Activated CD8-positive, alpha-beta memory T cell treated with anti-CD3 and anti-CD28 coated beads, Interleukin-2, amount 50 U/mL, for 24 hours (primary cell): Measurements from ENCODE around the gene CNTRL.
A peak's percentile ranks its signal among the peaks of the same experiment; 100 is the strongest.

Experiments
- DNase-seq: peaks from one replicate; pipeline ENCODE4 v3.0.0-alpha.2; 2020; ENCODE audit errors: extremely low read depth

CNTRL gene

DNA sequence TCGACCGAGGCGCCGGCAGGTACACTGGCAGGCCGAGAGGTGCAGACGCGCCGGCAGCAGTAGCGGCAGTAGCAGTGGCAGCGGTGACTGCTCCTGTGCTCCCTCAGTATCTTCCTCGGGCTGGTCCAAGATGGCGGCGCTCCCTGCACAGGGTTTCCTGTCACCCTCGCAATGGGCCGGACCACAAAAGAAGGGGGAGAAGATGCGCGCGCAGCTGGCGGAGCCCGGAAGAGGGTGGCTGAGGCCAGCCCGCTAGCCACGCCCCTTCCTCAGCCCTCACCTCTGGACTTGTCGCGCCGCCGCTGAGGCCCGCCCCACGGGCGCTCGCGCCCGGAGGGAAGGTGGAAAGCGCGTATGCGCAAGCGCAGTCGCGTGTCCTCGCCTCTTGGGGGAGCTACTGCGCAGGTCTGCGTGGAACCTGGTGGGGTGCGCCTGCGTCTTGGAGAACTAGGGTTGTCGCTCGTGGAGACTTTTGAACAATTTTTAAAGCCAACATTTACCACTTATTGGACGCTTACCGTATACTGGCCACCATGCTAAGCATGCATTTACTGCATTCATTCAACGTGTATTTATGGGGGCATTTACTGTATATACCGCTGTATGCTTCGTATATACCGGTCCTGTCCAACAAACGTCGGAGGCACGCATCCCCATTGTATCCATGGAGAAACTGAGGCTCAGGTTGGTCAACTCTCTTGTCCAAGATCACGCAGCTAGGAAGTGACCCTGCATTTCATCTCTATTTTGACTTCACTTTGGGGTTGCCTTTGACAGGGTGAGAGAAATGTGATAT lies 127.2 kb downstream of the CNTRL start, which contains the start of gene RAB14:
Gene RAB14, minus strand, starts transcription at position 132 of the 796 bp plus-strand sequence. CDS start 8,457 bp downstream, outside the sequence.
- peak; percentile 100 for DNase-seq

DNA sequence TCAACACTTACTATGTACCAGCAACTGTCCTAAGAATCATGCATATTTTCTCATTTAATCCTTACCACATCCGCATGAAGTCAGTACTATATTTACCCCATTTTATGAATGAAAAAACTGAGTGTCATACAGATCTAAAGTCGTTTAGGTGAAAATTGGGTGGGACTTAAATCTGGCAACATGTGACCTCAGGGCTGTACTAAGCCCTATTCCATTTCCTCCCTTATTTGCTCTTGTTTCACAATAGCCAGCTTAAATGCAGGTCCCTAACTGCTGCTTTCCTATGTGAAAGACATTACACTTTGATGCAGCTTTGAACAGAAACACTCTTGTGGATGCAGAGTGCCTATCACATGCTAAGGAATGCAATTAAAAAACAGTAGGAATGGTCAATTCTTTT lies 129.4 kb downstream of the CNTRL start:
- no peak for DNase-seq

DNA sequence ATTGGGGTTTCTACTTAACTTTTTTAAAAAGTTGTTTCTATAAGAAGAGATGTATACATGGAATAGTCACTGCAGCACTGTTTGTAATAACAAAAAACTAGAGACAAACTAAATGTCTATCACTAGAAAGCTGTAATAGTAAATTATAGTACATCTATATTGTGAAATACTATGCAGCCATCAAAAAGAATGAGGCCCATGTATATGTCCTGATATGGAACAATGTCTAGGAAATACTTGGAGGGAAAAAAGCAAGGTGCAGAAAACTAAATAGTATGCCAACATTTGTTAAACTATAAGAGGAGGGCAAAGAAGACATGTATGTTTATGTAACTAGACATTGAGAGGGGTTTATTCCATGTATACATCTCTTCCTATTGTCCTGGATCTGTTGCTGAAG lies 129.9 kb downstream of the CNTRL start:
- DNase-seq = no peak

DNA sequence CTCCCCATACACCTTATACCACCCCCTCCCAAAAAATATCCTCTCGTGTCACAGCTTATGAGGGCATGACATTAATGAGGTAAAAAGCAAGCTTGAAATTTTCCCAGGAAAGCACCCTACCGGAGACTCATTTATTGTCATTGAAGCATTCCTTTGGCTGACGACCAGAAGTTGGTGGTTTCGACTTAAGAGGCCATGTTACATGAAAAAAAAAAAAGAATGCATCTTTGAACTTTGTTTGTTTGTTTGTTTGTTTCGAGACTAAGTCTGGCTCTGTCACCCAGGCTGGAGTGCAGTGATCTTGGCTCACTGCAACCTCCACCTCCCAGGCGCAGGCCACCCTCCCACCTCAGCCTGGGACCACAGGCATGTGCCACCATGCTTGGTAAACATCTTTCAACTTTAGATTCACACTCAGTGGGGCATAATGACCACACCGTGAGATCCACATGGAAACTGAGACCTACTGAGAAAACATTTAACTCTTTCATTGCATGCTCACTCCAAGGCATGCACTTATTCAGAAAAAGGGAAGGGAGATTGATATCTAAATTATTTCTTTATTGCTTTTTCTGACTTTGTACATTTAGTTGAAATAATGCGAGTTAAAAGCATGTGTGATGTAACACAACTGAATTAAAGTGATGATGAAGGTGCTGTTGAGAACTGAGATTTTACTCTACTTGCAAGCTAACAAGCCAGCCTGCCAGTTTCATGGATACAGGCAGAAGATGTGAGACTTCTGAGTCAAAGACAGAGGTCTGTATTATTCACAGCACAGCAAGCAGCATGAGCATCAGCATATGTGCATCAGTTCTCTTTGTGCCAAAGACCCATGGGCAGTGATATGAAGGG lies 132.0 kb downstream of the CNTRL start:
- DNase-seq = no peak

DNA sequence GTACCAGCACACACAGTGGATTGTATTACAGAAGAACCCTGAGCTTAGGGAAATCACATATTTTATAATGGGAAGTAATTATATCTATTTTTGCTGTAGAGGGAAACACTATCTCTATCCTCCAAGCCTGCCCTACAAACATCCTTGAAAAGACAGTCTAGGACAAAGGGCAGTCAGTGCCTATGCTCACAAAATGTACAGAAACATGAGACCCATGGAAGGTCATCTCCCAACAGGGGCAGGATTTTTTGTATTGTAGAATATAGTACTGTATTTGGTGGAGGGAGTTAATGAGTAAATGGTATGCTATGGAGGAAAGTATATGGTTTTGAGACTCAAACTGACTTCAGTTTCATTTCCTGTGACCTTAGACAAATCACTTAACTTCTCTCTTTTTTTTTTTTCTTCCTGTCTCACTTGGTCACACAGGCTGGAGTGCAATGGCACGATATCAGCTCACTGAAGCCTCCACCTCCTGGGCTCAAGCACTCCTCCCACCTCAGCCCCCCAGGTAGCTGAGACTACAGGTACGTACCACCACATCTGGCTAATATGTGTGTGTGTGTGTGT lies 132.7 kb downstream of the CNTRL start:
- DNase-seq = no peak

DNA sequence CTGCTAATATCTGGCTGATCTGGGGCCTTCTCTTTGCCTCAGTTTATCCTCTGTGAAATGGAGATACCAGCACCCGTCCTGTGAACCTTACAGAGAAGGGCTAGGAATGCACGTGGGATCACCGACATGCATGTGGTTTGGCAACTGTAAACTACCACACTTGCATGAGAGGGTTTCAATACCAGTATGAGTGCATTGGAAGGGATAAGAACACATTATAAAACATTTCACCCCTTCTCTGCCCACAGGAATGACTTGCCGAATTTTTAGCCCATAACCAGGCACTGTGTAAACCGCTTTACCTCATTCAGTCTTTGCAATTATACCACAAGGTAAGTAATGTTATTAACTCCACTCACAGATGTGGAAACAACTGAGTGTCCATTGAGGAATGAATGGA lies 135.8 kb downstream of the CNTRL start:
- DNase-seq = no peak

DNA sequence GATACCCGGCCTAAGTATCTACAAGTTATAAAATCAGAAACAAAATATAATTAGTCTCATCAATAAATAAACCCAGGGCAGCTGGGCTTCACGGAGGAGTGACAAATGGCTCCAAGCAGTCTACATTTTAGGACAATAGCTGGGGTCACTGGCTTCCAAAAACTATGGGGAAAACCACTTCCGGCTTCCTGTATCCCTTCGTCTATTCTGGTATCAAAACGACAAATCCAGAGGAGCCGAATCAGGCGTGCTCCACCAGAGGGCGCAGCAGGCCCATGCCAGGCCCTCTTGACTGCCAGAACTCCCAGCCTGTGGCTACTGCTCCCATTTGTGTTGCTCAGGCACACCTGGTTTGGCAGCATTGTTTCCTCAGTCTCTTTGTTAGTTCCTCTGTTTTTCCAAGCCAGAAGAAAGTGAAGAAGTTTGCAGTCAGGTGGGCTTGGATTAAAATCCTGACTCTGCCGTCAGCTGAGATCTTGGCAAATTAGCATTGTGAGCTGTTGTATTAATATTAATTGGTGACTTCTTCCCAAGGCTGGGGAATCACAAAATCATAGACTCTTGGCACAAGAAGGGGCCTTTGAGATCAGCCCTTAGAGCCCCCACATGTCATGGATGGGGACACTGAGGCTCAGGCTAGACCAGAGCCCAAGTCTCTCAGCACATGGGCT lies 138.5 kb downstream of the CNTRL start:
- DNase-seq = peak; percentile 37

DNA sequence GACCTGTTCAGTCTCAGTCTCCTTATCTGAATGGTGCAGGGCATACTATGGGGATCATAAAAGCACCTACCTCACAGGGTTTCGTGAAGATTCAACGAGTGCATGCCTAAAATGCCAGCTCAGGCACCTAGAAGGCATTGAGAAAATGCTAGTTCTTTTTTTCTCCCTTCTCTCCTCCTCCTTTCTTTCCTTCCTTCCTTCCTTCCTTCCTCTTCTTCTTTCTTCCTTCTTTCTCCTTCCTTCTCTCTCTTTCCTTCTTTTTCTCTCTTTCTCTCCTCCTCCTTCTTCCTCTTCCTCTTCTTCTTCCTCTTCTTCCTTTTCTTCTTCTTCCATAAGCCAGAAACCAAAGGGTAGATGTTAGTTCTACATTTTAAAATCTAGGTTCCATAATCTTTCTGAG lies 139.2 kb downstream of the CNTRL start:
- no peak for DNase-seq

DNA sequence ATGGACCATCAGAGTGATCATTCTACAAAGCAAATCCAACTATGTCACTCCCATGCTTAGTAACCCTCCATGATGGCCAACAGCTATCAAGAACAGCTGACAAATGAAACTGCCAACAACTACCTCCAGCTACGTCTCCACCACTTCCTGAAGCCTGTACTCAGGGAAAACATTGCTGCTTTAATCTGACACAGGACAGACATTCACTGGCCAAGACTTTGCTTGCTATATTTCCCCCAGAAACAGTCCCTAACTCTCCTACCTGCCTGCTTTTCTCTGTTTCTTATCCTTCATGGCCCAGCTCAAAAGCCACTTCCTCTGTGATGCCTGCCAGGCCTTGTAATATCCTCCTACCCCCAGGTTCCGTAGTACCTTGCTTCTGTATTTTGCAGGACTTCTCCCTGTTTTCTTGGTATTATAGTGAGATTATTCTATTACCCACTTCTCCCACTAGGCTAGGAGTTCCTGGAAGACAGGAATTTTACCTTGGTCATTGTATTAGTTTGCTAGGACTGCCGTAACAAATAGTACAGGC lies 141.6 kb downstream of the CNTRL start:
- DNase-seq = no peak

DNA sequence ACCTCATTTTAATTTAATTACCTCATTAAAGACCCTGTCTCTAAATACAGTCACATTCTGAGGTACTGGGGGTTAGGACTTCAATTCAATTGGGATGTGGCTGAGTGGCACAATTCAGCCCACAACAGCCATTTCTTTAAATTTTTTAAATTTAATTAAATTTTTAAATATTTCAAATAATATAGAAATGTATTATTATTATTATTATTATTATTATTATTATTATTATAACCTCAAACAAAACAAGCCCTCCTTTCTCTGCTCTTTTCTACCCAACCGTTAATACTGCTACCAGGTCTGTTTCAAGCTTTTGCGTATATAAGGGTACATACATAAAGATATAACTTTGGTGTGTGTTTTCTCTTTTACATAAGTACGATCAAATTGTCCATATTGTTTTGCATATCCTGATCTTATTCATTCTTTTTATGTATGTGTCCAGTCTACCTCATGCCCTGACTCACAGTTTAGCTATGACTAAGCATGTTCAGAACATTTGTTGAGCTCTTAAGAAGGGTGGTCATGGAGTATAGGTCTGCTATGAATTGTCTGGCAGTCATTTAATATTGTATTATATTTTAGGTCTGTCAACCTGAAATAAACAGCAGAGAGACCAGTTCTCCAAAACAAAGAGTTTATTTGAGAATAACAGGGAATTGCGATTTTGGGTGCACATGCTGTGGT lies 143.0 kb downstream of the CNTRL start:
- DNase-seq = no peak

DNA sequence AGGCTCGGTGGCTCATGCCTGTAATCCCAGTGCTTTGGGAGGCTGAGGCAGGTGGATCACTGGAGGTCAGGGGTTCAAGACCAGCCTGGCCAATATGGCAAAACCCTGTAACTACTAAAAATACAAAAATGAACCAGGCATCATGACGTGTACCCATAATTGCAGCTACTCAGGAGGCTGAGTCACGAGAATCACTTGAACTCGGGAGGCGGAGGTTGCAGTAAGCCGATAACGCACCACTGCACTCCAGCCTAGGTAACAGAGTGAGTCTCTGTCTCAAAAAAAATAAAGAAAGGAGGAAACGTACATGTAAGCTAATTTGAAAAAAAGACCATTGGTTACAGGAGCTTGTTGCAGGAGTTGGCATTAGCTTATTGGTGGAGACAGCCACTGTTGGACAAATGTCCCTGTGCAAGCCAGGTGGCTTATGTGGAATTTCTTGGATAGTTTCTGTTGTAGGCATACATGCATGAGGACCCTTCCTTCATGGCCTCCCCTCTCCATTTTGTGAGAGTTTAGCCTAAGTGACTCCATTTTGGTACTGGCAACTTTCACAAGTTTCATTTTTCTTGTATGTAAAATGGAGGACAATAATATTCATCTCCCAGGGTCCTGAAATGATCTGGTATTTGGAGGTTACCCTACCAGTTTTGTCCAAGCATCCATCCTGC lies 143.7 kb downstream of the CNTRL start:
- DNase-seq = no peak

DNA sequence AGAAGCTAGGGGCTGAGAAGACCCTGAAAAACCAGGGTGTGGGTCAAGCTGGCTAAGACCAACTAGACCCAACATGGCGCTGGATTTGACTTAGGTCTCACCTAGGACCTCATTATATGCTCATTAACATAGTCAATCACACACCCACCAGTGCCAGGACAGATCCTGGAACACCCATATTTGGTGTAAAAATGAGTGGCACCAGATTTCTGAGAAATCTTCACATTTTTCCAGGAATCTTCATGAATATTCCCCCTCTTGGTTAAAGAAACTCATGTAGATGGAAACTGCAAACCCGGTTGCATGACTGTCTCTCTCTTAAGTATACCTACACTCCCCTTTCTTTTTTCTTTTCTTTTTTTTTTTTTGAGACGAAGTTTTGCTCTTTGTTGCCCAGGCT lies 144.8 kb downstream of the CNTRL start:
- no peak for DNase-seq

DNA sequence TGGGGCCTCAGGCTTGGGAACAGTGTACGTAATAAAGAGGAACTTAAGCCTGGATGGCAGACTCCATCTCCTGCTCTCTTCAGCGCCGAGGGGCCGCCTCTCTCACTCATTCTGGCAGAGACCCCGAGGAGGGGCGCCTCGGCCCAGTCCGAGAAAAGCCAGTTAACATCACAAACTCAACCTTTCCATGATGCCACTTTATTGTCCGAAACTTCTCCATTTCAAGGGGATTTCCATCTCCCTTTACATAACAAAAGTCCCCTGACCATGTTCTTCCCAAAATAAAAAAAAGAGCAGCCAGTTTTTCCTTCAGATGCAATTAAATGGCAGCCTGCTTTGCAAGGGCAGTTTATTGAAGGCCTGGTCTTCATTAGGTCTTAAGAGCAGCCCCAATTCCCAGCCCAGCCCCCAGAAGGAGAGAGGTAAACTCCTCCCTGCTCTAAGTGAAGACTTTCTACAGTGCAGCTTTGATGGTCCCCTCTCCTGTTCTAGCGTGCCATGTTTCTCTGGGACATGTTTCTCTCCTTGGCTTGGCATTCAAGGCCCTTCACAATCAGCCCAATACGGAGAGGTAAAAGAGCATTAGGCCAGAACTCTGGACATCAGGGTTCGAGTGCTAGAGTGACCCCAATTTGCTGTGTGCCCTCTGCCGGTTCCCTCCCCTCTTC lies 146.4 kb downstream of the CNTRL start:
- no peak for DNase-seq

DNA sequence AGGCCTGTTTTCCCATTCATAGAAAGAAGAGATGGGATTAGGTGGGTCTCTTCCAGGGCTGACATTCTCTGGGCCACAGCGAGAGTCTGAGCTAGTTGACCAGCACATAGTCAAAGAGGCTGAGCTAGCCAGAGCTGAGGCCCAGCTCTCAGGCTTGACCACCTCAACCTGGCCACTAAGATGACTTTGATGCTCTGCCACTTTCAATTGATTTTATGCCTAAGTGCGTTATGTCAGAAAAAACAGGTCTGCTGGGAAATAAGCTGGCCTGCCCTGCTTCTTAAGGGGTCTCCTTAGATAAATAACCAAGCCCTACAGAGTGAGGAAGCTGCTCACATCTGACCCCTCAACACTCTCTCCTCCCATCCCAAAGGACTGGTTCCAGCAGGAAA lies 146.9 kb downstream of the CNTRL start:
- DNase-seq = no peak

DNA sequence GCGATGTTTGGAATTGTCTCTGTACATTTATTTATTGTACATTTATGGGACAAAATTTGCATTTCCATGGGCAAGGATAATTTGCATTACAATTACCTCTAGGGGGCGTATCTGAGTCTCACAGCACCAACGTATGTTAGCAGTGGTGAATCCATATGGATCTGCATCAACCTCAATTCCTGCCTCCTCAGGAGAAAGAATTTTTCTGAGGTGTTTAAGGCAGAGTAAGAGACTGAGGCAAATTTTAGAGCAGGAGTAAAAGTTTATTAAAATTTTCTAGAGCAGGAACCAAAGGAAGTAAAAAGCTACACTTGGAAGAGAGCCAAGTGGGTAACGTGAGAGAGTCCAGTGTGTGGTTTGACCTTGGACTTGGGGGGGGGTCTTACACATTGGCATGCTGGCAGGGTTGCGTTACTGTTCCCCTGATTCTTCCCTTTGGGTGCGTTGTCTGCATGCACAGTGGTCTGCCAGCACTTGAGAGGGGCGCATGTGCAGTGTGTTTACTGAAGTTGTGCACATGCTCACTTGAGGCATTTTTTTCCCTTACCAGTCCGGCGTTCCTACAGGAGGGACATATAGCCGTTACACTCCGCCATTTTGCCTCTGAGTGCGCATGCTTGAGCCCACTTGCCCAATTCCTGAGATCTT lies 147.9 kb downstream of the CNTRL start:
- no peak for DNase-seq

DNA sequence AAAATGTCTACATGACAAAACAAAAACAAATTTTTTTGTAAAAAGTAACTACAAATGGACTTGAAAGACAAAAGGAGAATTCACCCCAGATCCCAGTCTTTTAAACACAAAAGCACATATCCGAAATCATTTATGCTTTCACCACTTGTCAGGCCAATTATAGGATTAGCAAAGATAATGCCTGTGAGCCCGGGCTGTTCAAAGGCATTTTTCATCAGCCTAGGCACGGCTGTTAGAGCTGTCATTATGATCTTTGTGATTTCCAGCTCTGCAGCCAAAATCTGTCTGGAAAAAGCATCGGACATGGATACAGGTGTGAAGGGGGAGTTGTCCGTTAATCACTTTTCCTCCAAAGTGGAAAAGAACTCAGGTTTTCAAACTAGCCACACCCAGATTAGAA lies 150.5 kb downstream of the CNTRL start:
- no peak for DNase-seq

DNA sequence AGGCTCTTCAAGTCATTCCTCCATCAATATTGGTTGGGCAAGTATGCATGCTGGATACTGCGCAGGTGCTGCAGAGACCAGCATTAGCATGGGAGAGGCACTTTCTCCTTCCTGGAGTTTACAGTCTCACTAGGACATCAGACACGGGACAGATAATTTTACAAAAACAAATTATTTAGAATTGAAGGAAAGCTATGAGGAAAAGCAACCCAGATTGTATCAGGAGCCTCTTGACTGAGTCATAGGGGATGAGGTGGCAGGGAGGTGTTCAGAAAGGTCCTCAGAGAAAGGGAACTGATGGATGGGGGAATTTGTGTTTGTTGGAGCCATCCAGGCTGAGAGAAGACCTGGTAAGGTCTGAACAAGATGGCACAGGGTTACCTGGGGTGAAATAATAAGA lies 151.4 kb downstream of the CNTRL start:
- DNase-seq = no peak
